ENCODE results near the gene EGFR.

The EGFR gene

DNA sequence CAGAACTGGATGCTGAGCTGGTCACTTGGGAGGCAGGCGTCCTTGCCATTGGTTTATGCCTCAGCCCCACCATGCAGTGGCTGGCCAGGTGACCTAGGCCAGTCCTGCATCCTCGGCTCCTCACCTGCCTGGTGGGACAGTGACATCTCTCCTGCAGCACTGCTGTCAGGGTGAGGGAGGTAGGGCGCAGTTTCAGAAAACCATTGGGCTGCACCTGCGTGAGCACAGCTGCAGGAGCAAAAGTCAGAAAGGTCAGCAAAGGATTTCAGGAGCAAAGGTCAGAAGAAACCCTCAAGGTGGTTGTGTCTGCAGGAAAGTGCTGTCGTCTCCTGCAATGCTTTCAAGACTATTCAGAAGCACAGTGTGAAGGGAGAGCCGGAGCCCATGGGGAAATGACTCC, 48.1 kb downstream of the EGFR start:
- Histone ChIP-seq H3K27ac (ENCODE audit: low read length) (peak overlapping the region; percentile 76), H3K4me3 (ENCODE audit: low read depth in 1 of 2, low read length in 2 of 2) (no peak overlapping the region), H3K27me3 (ENCODE audit: low read depth, low read length) (no peaks in the 10 kb centered on the region), H3K9me3 (ENCODE audit: control insufficient read depth in 1 of 2, low read length in 2 of 2) (no peaks in the 10 kb centered on the region), H3K4me1 (ENCODE audit: control insufficient read depth in 1 of 2, insufficient read depth in 2 of 2, low read length in 2 of 2) (peaks cover 4 to 36% of the 10 kb centered on the region in 2 donors), H3K36me3 (ENCODE audit: control insufficient read depth in 1 of 2, insufficient read depth in 2 of 2, low read length in 2 of 2) (peaks cover 0 to 6% of the 10 kb centered on the region in 2 donors)

DNA sequence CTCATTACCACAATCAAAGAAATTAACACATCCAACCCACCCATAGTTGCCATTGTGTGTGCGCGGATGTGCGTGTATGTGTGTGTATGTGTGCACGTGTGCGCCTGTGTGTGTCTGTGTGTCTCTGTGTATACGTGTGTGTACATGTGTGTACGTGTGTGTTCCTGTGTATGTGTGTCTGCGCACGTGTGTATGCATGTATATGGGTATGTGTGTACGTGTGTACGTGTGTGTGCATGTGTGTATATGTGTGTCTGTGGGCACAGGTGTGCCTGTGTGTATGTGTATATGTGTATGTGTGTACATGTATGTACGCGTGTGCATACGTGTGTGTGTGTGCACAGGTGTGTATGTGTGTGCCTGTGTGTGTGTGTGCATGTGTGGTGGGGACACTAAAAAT, 48.9 kb downstream of the EGFR start:
- H3K36me3 ChIP-seq (ENCODE audit: control insufficient read depth in 1 of 2, insufficient read depth in 2 of 2, low read length in 2 of 2), result peaks cover 0 to 6% of the 10 kb centered on the region in 2 donors
- H3K4me1 ChIP-seq (ENCODE audit: control insufficient read depth in 1 of 2, insufficient read depth in 2 of 2, low read length in 2 of 2), result peaks cover 10 to 44% of the 10 kb centered on the region in 2 donors
- H3K9me3 ChIP-seq (ENCODE audit: control insufficient read depth in 1 of 2, low read length in 2 of 2), result no peaks in the 10 kb centered on the region
- no peak overlapping the region for H3K27ac ChIP-seq (ENCODE audit: low read length)
- no peak overlapping the region for H3K4me3 ChIP-seq (ENCODE audit: low read depth in 1 of 2, low read length in 2 of 2)
- no peaks in the 10 kb centered on the region for H3K27me3 ChIP-seq (ENCODE audit: low read depth, low read length)

DNA sequence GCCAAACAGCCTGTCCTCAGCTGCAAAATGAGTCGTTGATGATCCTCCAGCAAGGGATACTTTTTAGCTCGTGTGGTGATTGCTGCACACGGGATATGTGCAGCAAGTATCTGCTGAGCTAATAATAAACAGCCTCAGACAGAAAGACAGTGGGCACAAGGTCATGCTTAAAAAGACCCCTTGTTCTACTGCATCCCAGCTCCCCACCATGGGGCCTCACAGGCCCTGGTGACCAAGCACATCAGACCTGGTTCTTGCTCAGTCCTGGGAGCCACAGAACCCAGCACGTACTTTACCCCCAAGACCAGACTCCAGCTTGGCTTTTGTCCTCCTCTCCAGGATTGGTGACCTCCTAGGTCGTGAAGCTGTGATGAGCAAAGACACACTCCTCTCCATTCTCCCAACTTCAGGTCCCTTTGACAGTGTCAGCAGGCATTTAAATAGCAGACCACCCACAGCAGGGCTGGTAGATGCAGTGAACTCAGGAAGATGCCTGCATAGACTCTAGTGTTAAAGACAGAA, 50.5 kb downstream of the EGFR start:
- Histone ChIP-seq H3K36me3 (ENCODE audit: control insufficient read depth in 1 of 2, insufficient read depth in 2 of 2, low read length in 2 of 2) (peaks cover 0 to 6% of the 10 kb centered on the region in 2 donors), H3K9me3 (ENCODE audit: control insufficient read depth in 1 of 2, low read length in 2 of 2) (no peaks in the 10 kb centered on the region), H3K4me3 (ENCODE audit: low read depth in 1 of 2, low read length in 2 of 2) (no peak overlapping the region), H3K27ac (ENCODE audit: low read length) (no peak overlapping the region), H3K27me3 (ENCODE audit: low read depth, low read length) (no peaks in the 10 kb centered on the region), H3K4me1 (ENCODE audit: control insufficient read depth in 1 of 2, insufficient read depth in 2 of 2, low read length in 2 of 2) (peaks cover 10 to 54% of the 10 kb centered on the region in 2 donors)

DNA sequence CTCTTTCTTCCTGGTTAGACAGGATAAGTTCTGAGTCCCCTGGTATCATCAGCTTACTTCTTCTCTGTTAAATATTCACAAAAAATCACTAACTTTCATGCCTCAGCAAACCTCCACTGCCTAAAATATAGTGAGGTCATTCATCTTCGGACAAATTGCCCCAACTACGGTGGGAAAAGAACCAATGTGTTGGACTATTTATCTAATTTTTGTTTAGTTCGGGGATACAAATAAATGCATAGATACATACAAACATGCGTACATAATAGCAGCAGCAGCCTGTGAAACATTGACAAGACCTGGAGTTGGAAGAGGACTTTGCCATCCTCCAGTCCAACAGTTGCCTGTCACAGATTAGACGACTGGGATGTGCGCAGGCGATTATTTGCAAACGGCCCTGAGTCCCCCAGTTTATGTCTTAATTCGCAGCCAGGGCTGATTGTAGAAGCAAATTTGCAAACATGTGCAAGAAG, 51.5 kb downstream of the EGFR start:
- Histone ChIP-seq H3K27ac (ENCODE audit: low read length) (peak overlapping the region; percentile 62), H3K4me1 (ENCODE audit: control insufficient read depth in 1 of 2, insufficient read depth in 2 of 2, low read length in 2 of 2) (peaks cover 18 to 57% of the 10 kb centered on the region in 2 donors), H3K36me3 (ENCODE audit: control insufficient read depth in 1 of 2, insufficient read depth in 2 of 2, low read length in 2 of 2) (peaks cover 0 to 4% of the 10 kb centered on the region in 2 donors), H3K27me3 (ENCODE audit: low read depth, low read length) (no peaks in the 10 kb centered on the region), H3K9me3 (ENCODE audit: control insufficient read depth in 1 of 2, low read length in 2 of 2) (no peaks in the 10 kb centered on the region), H3K4me3 (ENCODE audit: low read depth in 1 of 2, low read length in 2 of 2) (no peak overlapping the region)

DNA sequence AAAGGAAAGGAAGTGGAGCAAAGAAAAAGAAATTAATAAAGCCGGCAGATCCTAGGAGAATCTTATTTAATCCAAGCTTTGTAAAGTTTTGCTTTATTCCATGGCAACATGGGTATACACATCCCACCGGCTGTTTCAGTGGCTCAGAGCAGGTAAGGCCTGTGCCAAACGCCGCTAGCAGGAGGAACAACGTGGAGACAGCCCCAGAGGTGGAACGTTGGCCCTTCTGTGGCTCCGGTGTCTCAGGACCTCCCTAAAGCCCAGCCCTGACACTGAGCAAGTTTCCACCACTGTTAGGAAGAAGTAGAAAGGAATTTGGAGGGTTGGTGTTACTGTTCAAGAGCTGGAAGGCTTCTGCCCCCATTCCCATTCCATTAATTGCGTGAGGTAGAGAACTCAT, 52.0 kb downstream of the EGFR start:
- no peaks in the 10 kb centered on the region for H3K9me3 ChIP-seq (ENCODE audit: control insufficient read depth in 1 of 2, low read length in 2 of 2)
- H3K4me3 ChIP-seq (ENCODE audit: low read depth in 1 of 2, low read length in 2 of 2), result no peak overlapping the region
- peaks cover 24 to 60% of the 10 kb centered on the region in 2 donors for H3K4me1 ChIP-seq (ENCODE audit: control insufficient read depth in 1 of 2, insufficient read depth in 2 of 2, low read length in 2 of 2)
- H3K27ac ChIP-seq (ENCODE audit: low read length), result peak overlapping the region; percentile 62
- no peaks in the 10 kb centered on the region for H3K27me3 ChIP-seq (ENCODE audit: low read depth, low read length)
- no peaks in the 10 kb centered on the region for H3K36me3 ChIP-seq (ENCODE audit: control insufficient read depth in 1 of 2, insufficient read depth in 2 of 2, low read length in 2 of 2)

DNA sequence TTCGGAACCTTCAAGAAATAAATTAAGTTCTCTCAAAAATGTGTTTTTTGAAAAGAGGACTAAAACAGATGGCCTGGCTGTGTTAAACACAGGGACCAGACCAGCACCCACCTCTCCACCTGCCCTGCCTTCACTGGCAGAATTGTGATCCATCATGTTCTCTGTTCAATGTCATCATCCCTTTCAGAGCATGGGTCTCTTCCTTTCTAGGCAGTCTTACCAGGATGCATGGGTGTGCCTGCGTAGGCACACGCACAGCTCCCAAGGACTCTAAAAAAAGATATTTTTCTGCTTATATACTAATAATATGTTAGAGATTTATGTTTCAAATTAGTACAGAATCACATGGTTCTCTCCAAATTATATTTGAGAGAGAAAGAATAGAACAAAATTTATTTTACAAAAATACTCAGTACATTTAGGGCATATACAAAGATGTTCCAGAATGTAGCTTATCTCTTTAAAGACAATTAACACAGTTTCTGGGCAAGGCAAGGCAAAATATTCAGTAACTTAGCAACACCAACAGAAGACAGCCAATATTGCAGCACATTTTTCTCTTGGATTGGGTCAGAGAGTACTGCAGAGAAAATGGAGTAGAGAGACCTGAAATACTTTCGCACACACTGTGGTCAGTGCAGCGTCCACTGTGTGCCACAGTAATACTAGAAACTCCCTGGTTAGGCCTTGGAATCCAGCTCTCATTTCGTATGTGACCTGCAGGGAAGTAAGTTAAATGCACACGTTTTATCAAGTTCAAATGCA, 52.8 kb downstream of the EGFR start:
- Histone ChIP-seq H3K36me3 (ENCODE audit: control insufficient read depth in 1 of 2, insufficient read depth in 2 of 2, low read length in 2 of 2) (no peaks in the 10 kb centered on the region), H3K4me3 (ENCODE audit: low read depth in 1 of 2, low read length in 2 of 2) (no peak overlapping the region), H3K4me1 (ENCODE audit: control insufficient read depth in 1 of 2, insufficient read depth in 2 of 2, low read length in 2 of 2) (peaks cover 29 to 56% of the 10 kb centered on the region in 2 donors), H3K27ac (ENCODE audit: low read length) (peak overlapping the region; percentile 62), H3K27me3 (ENCODE audit: low read depth, low read length) (no peaks in the 10 kb centered on the region), H3K9me3 (ENCODE audit: control insufficient read depth in 1 of 2, low read length in 2 of 2) (no peaks in the 10 kb centered on the region)

DNA sequence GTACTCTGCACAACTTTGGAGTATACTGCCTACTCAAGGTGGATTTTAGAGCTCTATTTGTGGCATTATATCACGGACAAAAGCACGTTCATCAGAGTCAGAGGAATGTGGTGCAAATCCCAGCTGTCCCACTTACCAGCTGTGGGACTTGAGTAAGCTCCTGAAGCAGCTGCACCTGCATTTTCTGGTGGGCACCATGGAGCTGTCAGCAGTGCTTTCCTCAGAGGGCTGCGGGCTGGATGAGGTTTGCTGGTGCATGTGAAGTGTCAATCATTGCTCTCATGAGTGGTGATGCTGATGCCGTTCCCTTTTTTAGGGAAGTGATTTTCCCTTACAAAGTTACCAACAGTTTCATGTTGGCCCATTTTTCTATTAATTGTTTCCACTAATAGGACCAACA, 53.4 kb downstream of the EGFR start:
- Histone ChIP-seq H3K9me3 (ENCODE audit: control insufficient read depth in 1 of 2, low read length in 2 of 2) (no peaks in the 10 kb centered on the region), H3K27me3 (ENCODE audit: low read depth, low read length) (no peaks in the 10 kb centered on the region), H3K4me3 (ENCODE audit: low read depth in 1 of 2, low read length in 2 of 2) (no peak overlapping the region), H3K4me1 (ENCODE audit: control insufficient read depth in 1 of 2, insufficient read depth in 2 of 2, low read length in 2 of 2) (peaks cover 33 to 50% of the 10 kb centered on the region in 2 donors), H3K27ac (ENCODE audit: low read length) (peak overlapping the region; percentile 96), H3K36me3 (ENCODE audit: control insufficient read depth in 1 of 2, insufficient read depth in 2 of 2, low read length in 2 of 2) (no peaks in the 10 kb centered on the region)

DNA sequence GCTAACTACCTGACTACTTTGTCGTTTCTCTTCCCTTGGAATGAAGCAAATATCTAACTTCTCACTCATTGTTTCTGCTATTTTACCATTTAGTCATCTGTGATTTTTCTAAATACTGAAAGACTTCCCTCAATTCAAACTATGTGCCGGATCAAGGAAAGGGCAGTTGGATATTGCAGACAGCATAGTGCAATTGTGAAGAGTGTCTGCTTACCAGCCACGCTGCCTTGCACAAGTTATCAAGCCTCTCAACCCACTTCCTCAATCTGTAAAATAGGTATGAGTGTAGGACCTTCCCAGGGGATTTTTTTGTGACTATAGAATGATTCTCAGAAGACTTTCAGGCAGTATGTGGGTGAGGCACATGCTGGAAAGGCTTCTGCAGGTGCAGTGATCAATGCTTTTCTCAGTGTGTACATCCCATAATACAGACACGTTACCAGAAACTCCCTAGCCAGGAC, 54.3 kb downstream of the EGFR start:
- H3K36me3 ChIP-seq (ENCODE audit: control insufficient read depth in 1 of 2, insufficient read depth in 2 of 2, low read length in 2 of 2), result no peaks in the 10 kb centered on the region
- no peaks in the 10 kb centered on the region for H3K9me3 ChIP-seq (ENCODE audit: control insufficient read depth in 1 of 2, low read length in 2 of 2)
- peaks cover 37 to 59% of the 10 kb centered on the region in 2 donors for H3K4me1 ChIP-seq (ENCODE audit: control insufficient read depth in 1 of 2, insufficient read depth in 2 of 2, low read length in 2 of 2)

DNA sequence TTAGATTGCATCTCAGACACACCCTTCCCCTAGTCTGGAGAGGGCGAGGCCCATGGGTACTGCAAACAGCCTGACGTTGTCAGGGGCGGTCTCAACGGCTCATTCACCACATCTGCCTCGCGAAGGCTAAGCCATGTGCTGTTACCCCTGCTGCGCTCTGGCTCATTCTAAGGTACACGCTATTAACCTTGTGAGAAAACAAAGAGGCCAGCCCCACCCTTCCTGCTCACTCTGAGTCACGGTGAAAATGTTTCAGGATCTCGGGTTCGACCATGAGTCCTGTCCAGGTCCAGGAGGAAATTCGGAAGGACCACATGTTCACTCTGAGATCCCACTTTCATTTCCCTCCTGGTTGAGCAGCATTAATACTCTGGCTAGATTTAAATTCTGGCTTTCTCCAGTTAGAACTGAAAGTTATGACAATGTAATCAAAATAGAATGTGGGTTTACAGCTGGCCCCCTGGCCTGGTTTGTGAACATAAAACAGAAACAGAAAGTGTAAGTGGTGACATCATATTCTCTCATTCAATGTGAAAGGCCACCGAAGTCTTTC, 55.2 kb downstream of the EGFR start:
- Histone ChIP-seq H3K9me3 (ENCODE audit: control insufficient read depth in 1 of 2, low read length in 2 of 2) (no peaks in the 10 kb centered on the region), H3K27me3 (ENCODE audit: low read depth, low read length) (no peaks in the 10 kb centered on the region), H3K27ac (ENCODE audit: low read length) (peak overlapping the region; percentile 96), H3K4me1 (ENCODE audit: control insufficient read depth in 1 of 2, insufficient read depth in 2 of 2, low read length in 2 of 2) (peaks cover 37 to 67% of the 10 kb centered on the region in 2 donors), H3K4me3 (ENCODE audit: low read depth in 1 of 2, low read length in 2 of 2) (peak overlapping the region in 1 of 2 donors; percentile 31), H3K36me3 (ENCODE audit: control insufficient read depth in 1 of 2, insufficient read depth in 2 of 2, low read length in 2 of 2) (no peaks in the 10 kb centered on the region)

More for the DNA sequence above, 54.3 kb downstream of the EGFR start:
- Histone ChIP-seq H3K27me3 (ENCODE audit: low read depth, low read length) (no peaks in the 10 kb centered on the region), H3K4me3 (ENCODE audit: low read depth in 1 of 2, low read length in 2 of 2) (no peak overlapping the region), H3K27ac (ENCODE audit: low read length) (peak overlapping the region; percentile 96)

DNA sequence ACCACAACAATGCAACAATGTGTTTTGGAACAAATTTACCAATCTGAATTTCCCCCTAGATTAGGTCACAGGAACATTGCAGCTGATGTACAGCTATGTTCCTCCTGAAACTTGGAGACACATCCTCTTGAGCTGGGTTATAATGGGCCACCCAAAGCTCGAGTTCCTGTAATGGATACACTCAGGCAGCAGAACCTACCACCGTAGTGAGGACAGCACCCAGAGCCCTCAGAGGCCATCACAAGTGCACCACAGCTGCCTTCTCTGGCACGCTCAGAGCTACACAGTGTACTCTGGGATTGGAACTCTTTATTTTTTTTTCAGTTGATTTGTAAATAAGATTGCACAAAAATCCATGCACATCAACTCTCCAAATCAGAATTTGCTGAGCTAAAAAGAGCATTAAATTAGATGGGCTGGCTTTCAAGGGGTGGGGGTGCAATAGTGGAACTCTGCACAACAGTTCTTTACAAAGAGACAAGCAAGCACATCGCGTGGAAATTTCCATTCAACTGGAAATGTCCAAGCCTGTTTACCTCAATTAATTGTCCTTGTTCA, 56.7 kb downstream of the EGFR start:
- Histone ChIP-seq H3K9me3 (ENCODE audit: control insufficient read depth in 1 of 2, low read length in 2 of 2) (no peaks in the 10 kb centered on the region), H3K4me1 (ENCODE audit: control insufficient read depth in 1 of 2, insufficient read depth in 2 of 2, low read length in 2 of 2) (peaks cover 37 to 75% of the 10 kb centered on the region in 2 donors), H3K27me3 (ENCODE audit: low read depth, low read length) (no peaks in the 10 kb centered on the region), H3K36me3 (ENCODE audit: control insufficient read depth in 1 of 2, insufficient read depth in 2 of 2, low read length in 2 of 2) (no peaks in the 10 kb centered on the region), H3K4me3 (ENCODE audit: low read depth in 1 of 2, low read length in 2 of 2) (no peak overlapping the region), H3K27ac (ENCODE audit: low read length) (peak overlapping the region; percentile 96)
